HG02938 (cell line): Measurements from ENCODE around the gene RMND5B.
"Not testable (repeated sequence)": the region's sequence is repeated elsewhere in the genome, so short reads cannot be mapped to it uniquely, and the experiment has no call there.

Source experiments
- ATAC-seq: cut with Tn5 transposase; IDR thresholded peaks from one replicate; pipeline ENCODE4 v1.9.1; 2021; ENCODE audit warnings: mild to moderate bottlenecking, moderate library complexity; ENCODE audit not compliant: unreplicated experiment

The RMND5B gene

GRCh38 chr5:178163772-178164735, 33.2 kb downstream of the RMND5B start:
- ATAC-seq, result peak; percentile 80

GRCh38 chr5:178165581-178165980, 34.8 kb downstream of the RMND5B start:
- ATAC-seq, result no peak

- no peak for ATAC-seq
Measured at GRCh38 chr5:178170455-178170854, 39.6 kb downstream of the RMND5B start.

GRCh38 chr5:178174456-178174855, 43.6 kb downstream of the RMND5B start:
- ATAC-seq, result no peak

GRCh38 chr5:178176791-178177190, 46.0 kb downstream of the RMND5B start:
- ATAC-seq, result no peak

- ATAC-seq, result no peak
Measured at GRCh38 chr5:178177569-178177968, 46.8 kb downstream of the RMND5B start.

- no peak for ATAC-seq
Measured at GRCh38 chr5:178180141-178180863, 49.5 kb downstream of the RMND5B start.

- ATAC-seq, result no peak
Measured at GRCh38 chr5:178182158-178182876, 51.5 kb downstream of the RMND5B start.

GRCh38 chr5:178186427-178186826, 55.6 kb downstream of the RMND5B start:
- ATAC-seq, result no peak

GRCh38 chr5:178187014-178187413, 56.2 kb downstream of the RMND5B start, which contains the start of gene GMCL2:
Gene GMCL2, minus strand, starts transcription at chr5:178187371. Its CDS starts 72 bp downstream, at chr5:178187299.
- no peak for ATAC-seq

GRCh38 chr5:178189433-178189832, 58.6 kb downstream of the RMND5B start:
- no peak for ATAC-seq

GRCh38 chr5:178191661-178192060, 60.8 kb downstream of the RMND5B start:
- ATAC-seq, result no peak

GRCh38 chr5:178192244-178192643, 61.4 kb downstream of the RMND5B start:
- no peak for ATAC-seq

GRCh38 chr5:178192787-178193186, 62.0 kb downstream of the RMND5B start:
- ATAC-seq, result no peak

GRCh38 chr5:178193251-178193809, 62.5 kb downstream of the RMND5B start:
- ATAC-seq, result no peak

GRCh38 chr5:178194026-178194425, 63.2 kb downstream of the RMND5B start:
- ATAC-seq, result no peak

- no peak for ATAC-seq
Measured at GRCh38 chr5:178196281-178196812, 65.5 kb downstream of the RMND5B start.

GRCh38 chr5:178196986-178197385, 66.2 kb downstream of the RMND5B start:
- ATAC-seq, result no peak

GRCh38 chr5:178198151-178198550, 67.3 kb downstream of the RMND5B start:
- not testable (repeated sequence) for ATAC-seq

- ATAC-seq, result no peak
Measured at GRCh38 chr5:178198706-178199105, 67.9 kb downstream of the RMND5B start.
